IPS-20b (cell line): ENCODE measurements around the gene TXK.

Source experiments
- H3K27ac ChIP-seq: one replicate; pipeline ENCODE4 v1.5.1; 2013; ENCODE audit warnings: low read length
- H3K27me3 ChIP-seq: 2 replicates; pipeline ENCODE4 v1.6.1; 2013; ENCODE audit warnings: mild to moderate bottlenecking, low read length, inconsistent platforms; ENCODE audit not compliant: insufficient read depth
- H3K36me3 ChIP-seq: 2 replicates; pipeline ENCODE4 v1.6.1; 2013; ENCODE audit warnings: low read depth, mild to moderate bottlenecking, inconsistent platforms, low read length, moderate library complexity; ENCODE audit not compliant: insufficient read depth
- H3K4me1 ChIP-seq: 2 replicates; pipeline ENCODE4 v1.6.1; 2013; ENCODE audit warnings: mild to moderate bottlenecking, control low read depth, inconsistent platforms, low read length, moderate library complexity; ENCODE audit not compliant: insufficient read depth
- H3K4me3 ChIP-seq: 2 replicates; pipeline ENCODE4 v1.5.1; 2013; ENCODE audit warnings: mild to moderate bottlenecking, low read length, inconsistent platforms
- H3K9ac ChIP-seq: 2 replicates; pipeline ENCODE4 v1.6.1; 2013; ENCODE audit warnings: low read depth, mild to moderate bottlenecking, inconsistent platforms, low read length, moderate library complexity
- H3K9me3 ChIP-seq: 2 replicates; pipeline ENCODE4 v1.6.1; 2013; ENCODE audit warnings: mild to moderate bottlenecking, low read depth, low read length, inconsistent platforms; ENCODE audit not compliant: insufficient read depth

The TXK gene

GRCh38 chr4:48095441-48095840 lies 38.6 kb downstream of the TXK start:
- Histone ChIP-seq H3K9ac (no peak overlapping the region), H3K4me1 (no peaks in the 10 kb centered on the region), H3K4me3 (no peak overlapping the region), H3K36me3 (no peaks in the 10 kb centered on the region), H3K9me3 (no peaks in the 10 kb centered on the region), H3K27me3 (no peaks in the 10 kb centered on the region), H3K27ac (no peak overlapping the region)

GRCh38 chr4:48093991-48094416 lies 40.0 kb downstream of the TXK start:
- Histone ChIP-seq H3K9me3 (no peaks in the 10 kb centered on the region), H3K4me3 (no peak overlapping the region), H3K9ac (no peak overlapping the region), H3K27me3 (no peaks in the 10 kb centered on the region), H3K27ac (no peak overlapping the region), H3K36me3 (no peaks in the 10 kb centered on the region), H3K4me1 (no peaks in the 10 kb centered on the region)

GRCh38 chr4:48090621-48091020 lies 43.4 kb downstream of the TXK start:
- Histone ChIP-seq H3K27ac (no peak overlapping the region), H3K4me1 (no peaks in the 10 kb centered on the region), H3K9me3 (no peaks in the 10 kb centered on the region), H3K9ac (no peak overlapping the region), H3K27me3 (no peaks in the 10 kb centered on the region), H3K36me3 (no peaks in the 10 kb centered on the region), H3K4me3 (no peak overlapping the region)

- Histone ChIP-seq H3K4me3 (no peak overlapping the region), H3K9me3 (no peaks in the 10 kb centered on the region), H3K27ac (no peak overlapping the region), H3K4me1 (no peaks in the 10 kb centered on the region; the same call in 1 of the 2 replicates), H3K36me3 (no peaks in the 10 kb centered on the region), H3K27me3 (no peaks in the 10 kb centered on the region), H3K9ac (no peak overlapping the region)
Measured at GRCh38 chr4:48085821-48086589, 48.0 kb downstream of the TXK start.

- Histone ChIP-seq H3K9ac (no peak overlapping the region), H3K27me3 (no peaks in the 10 kb centered on the region), H3K9me3 (no peaks in the 10 kb centered on the region), H3K4me3 (no peak overlapping the region), H3K4me1 (no peaks in the 10 kb centered on the region; the same call in 1 of the 2 replicates), H3K27ac (no peak overlapping the region), H3K36me3 (no peaks in the 10 kb centered on the region)
Measured at GRCh38 chr4:48082956-48083355, 51.1 kb downstream of the TXK start.

- H3K4me1 ChIP-seq, result no peaks in the 10 kb centered on the region; the same call in 1 of the 2 replicates
- H3K4me3 ChIP-seq, result no peak overlapping the region
- H3K27ac ChIP-seq, result no peak overlapping the region
- H3K36me3 ChIP-seq, result no peaks in the 10 kb centered on the region
- no peaks in the 10 kb centered on the region for H3K27me3 ChIP-seq
- no peaks in the 10 kb centered on the region for H3K9me3 ChIP-seq
- no peak overlapping the region for H3K9ac ChIP-seq
Measured at GRCh38 chr4:48081196-48081595, 52.9 kb downstream of the TXK start.

GRCh38 chr4:48079972-48080391 lies 54.1 kb downstream of the TXK start:
- no peaks in the 10 kb centered on the region for H3K27me3 ChIP-seq
- H3K36me3 ChIP-seq, result no peaks in the 10 kb centered on the region
- no peak overlapping the region for H3K4me3 ChIP-seq
- no peak overlapping the region for H3K9ac ChIP-seq
- H3K9me3 ChIP-seq, result no peaks in the 10 kb centered on the region
- no peaks in the 10 kb centered on the region; the same call in 1 of the 2 replicates for H3K4me1 ChIP-seq
- H3K27ac ChIP-seq, result no peak overlapping the region

GRCh38 chr4:48078862-48079655 lies 55.0 kb downstream of the TXK start:
- H3K4me1 ChIP-seq, result no peaks in the 10 kb centered on the region; the same call in 1 of the 2 replicates
- H3K4me3 ChIP-seq, result no peak overlapping the region
- no peak overlapping the region for H3K9ac ChIP-seq
- no peaks in the 10 kb centered on the region for H3K36me3 ChIP-seq
- no peak overlapping the region for H3K27ac ChIP-seq
- H3K9me3 ChIP-seq, result no peaks in the 10 kb centered on the region
- H3K27me3 ChIP-seq, result no peaks in the 10 kb centered on the region

- Histone ChIP-seq H3K4me3 (no peak overlapping the region), H3K9ac (no peak overlapping the region), H3K36me3 (no peaks in the 10 kb centered on the region), H3K9me3 (no peaks in the 10 kb centered on the region), H3K27ac (no peak overlapping the region), H3K27me3 (no peaks in the 10 kb centered on the region), H3K4me1 (no peaks in the 10 kb centered on the region; the same call in 1 of the 2 replicates)
Measured at GRCh38 chr4:48078425-48078824, 55.6 kb downstream of the TXK start.

- no peaks in the 10 kb centered on the region for H3K27me3 ChIP-seq
- no peak overlapping the region for H3K27ac ChIP-seq
- H3K4me3 ChIP-seq, result no peak overlapping the region
- no peaks in the 10 kb centered on the region for H3K9me3 ChIP-seq
- H3K9ac ChIP-seq, result no peak overlapping the region
- no peaks in the 10 kb centered on the region for H3K4me1 ChIP-seq
- H3K36me3 ChIP-seq, result no peaks in the 10 kb centered on the region
Measured at GRCh38 chr4:48074657-48075056, 59.4 kb downstream of the TXK start.

- no peaks in the 10 kb centered on the region for H3K36me3 ChIP-seq
- no peaks in the 10 kb centered on the region for H3K27me3 ChIP-seq
- no peak overlapping the region for H3K27ac ChIP-seq
- no peak overlapping the region for H3K9ac ChIP-seq
- no peaks in the 10 kb centered on the region for H3K9me3 ChIP-seq
- no peak overlapping the region for H3K4me3 ChIP-seq
- no peaks in the 10 kb centered on the region for H3K4me1 ChIP-seq
Measured at GRCh38 chr4:48073567-48074103, 60.4 kb downstream of the TXK start.
